ENCODE measurements around the gene SMG6.

SMG6 gene

GRCh38 chr17:2178798-2179501 lies 124.6 kb downstream of the SMG6 start:
- no peak overlapping the region for H3K4me3 ChIP-seq (ENCODE audit: low read length)
- TF ChIP-seq, protein P1, sequence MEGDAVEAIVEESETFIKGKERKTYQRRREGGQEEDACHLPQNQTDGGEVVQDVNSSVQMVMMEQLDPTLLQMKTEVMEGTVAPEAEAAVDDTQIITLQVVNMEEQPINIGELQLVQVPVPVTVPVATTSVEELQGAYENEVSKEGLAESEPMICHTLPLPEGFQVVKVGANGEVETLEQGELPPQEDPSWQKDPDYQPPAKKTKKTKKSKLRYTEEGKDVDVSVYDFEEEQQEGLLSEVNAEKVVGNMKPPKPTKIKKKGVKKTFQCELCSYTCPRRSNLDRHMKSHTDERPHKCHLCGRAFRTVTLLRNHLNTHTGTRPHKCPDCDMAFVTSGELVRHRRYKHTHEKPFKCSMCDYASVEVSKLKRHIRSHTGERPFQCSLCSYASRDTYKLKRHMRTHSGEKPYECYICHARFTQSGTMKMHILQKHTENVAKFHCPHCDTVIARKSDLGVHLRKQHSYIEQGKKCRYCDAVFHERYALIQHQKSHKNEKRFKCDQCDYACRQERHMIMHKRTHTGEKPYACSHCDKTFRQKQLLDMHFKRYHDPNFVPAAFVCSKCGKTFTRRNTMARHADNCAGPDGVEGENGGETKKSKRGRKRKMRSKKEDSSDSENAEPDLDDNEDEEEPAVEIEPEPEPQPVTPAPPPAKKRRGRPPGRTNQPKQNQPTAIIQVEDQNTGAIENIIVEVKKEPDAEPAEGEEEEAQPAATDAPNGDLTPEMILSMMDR (conservative IDR thresholded peaks at IDR 0.05; ENCODE audit: low read depth, low read length) = no peak
- DNase-seq (ENCODE audit: low read depth) = no peak

DNA sequence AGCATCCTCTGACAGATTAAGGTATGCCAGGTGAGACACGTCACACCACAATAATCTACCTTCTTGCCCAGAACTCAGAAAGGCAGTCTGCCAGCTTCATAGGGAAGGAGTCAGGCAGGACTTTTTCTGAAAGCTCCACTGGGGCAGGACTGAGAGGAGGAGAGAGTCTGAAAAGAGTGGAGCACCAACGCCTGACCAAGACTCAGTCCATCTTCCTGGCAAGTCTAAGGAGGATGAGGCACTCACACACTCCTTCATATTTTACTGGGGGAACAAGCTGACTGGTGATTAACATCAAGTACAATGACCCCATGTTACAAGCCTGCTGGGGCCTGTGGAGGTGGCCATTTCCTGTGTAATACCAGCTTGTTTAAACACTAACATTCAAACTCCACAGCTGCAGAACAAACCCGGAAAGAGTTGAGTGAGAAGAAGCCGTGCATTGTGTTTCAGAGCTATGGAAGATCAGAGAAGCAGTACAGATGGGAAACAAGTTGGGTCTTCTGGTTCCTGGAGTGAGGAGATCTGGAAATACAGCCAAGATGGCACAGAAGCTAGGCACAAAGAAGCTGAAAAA lies 126.3 kb downstream of the SMG6 start:
- no peak for DNase-seq (ENCODE audit: low read depth)
- no peak overlapping the region for H3K4me3 ChIP-seq (ENCODE audit: low read length)
- TF ChIP-seq, protein P1 (conservative IDR thresholded peaks at IDR 0.05; ENCODE audit: low read depth, low read length) = no peak

DNA sequence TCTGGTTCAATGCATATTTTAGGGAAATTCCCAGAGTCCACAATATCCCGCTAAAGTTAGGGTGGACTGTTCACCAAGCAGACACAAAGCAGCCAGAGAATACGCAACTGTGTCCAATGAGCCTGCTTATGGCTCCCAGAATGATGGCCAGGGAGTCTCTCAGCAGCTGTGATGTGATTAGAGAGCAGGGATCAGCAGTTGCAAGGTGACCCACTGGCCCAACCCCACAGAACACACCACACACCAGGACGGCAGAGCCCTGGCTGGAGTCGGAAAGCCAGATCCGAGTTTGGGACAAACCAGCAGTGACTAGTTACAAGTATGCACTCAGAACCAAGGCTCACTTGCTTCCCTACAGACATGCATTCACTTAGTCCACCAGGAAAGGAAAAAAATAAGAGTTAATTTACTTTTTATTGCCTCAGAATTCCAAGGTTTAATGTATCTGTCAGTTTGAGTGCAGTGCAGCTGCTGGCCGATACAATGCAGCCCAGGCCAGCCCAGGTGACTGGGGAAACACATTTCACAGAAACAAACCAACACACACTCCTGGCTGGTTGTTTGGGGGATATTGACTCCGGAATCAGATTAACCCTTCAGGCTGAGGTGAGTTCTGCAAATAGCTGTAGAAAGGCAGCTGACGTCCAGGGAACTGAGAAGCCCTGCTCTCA lies 127.0 kb downstream of the SMG6 start:
- no peak for DNase-seq (ENCODE audit: low read depth)
- TF ChIP-seq, protein P1 (conservative IDR thresholded peaks at IDR 0.05; ENCODE audit: low read depth, low read length) = no peak
- no peak overlapping the region for H3K4me3 ChIP-seq (ENCODE audit: low read length)

- TF ChIP-seq, protein P1 (conservative IDR thresholded peaks at IDR 0.05; ENCODE audit: low read depth, low read length) = no peak
- H3K4me3 ChIP-seq (ENCODE audit: low read length) = no peak overlapping the region
- no peak for DNase-seq (ENCODE audit: low read depth)
Measured at GRCh38 chr17:2175294-2175628, 128.3 kb downstream of the SMG6 start.

GRCh38 chr17:2174468-2175293 lies 128.9 kb downstream of the SMG6 start:
- DNase-seq (ENCODE audit: low read depth) = no peak
- H3K4me3 ChIP-seq (ENCODE audit: low read length) = no peak overlapping the region
- TF ChIP-seq, protein P1 (conservative IDR thresholded peaks at IDR 0.05; ENCODE audit: low read depth, low read length) = no peak

- DNase-seq (ENCODE audit: low read depth) = no peak
- TF ChIP-seq, protein P1 (conservative IDR thresholded peaks at IDR 0.05; ENCODE audit: low read depth, low read length) = no peak
- H3K4me3 ChIP-seq (ENCODE audit: low read length) = no peak overlapping the region
Measured at GRCh38 chr17:2174014-2174413, 129.6 kb downstream of the SMG6 start.

All from retinal pigment epithelial cell (primary cell).